Thoracic aorta (tissue), 2 donors: ENCODE measurements around the gene MFAP3L. TPM values are rescaled to one million over a fixed set of nuclear protein-coding genes. Genes with fewer than 3 reads are reported as not detected.
A peak's percentile ranks its signal among the peaks of the same experiment; 100 is the strongest.

ENCODE experiments used
- ATAC-seq: fragments of 150-250 bp; one replicate; pipeline ENCODE4 v1.8.0; 2017; ENCODE audit warnings: low read depth; ENCODE audit not compliant: insufficient number of reproducible peaks, low FRiP score
- DNase-seq: peaks from one replicate; pipeline ENCODE4 v3.0.0-alpha.2; 2020; ENCODE audit warnings: low spot score
- H3K27ac ChIP-seq, 2 donors: fragments of 200-600 bp; sonication (generic); 1 replicate in 1 of 2; 2 replicates in 1 of 2; pipeline ENCODE4 v1.5.1; 2016; ENCODE audit warnings: mild to moderate bottlenecking in 2 of 2, moderate library complexity in 2 of 2
- H3K27me3 ChIP-seq: fragments of 200-600 bp; sonication (generic); replicated peaks from 2 replicates; pipeline ENCODE4 v1.6.0; 2016; ENCODE audit warnings: mild to moderate bottlenecking; ENCODE audit not compliant: insufficient read depth
- H3K36me3 ChIP-seq: fragments of 200-600 bp; sonication (generic); one replicate; pipeline ENCODE4 v1.5.1; 2016
- H3K4me1 ChIP-seq, 2 donors: fragments of 200-600 bp; sonication (generic); 1 replicate in 1 of 2; 2 replicates in 1 of 2; pipeline versions ENCODE4 v1.5.1 to v1.6.0; 2016; ENCODE audit warnings: low read depth in 2 of 2, mild to moderate bottlenecking in 1 of 2; ENCODE audit not compliant: control insufficient read depth in 1 of 2
- H3K4me3 ChIP-seq: fragments of 200-600 bp; sonication (generic); 2 replicates; pipeline ENCODE4 v1.5.1; 2016; ENCODE audit warnings: mild to moderate bottlenecking
- H3K9me3 ChIP-seq: fragments of 200-600 bp; sonication (generic); 2 replicates; pipeline ENCODE4 v1.5.1; 2016
- total RNA-seq, 2 donors: library from RNA; depleted of rRNA; stranded (reverse); fragments of >200 nt; gene quantifications; one replicate each; pipeline versions ENCODE4 v1.1.0 to v1.2.3, GENCODE V29; 2016
- TF ChIP-seq, protein P1 (sequence below): fragments of 200-600 bp; sonication (generic); IDR thresholded peaks from one replicate; pipeline ENCODE4 v1.5.1; 2019; ENCODE audit warnings: antibody characterized with exemption

The MFAP3L gene
- total RNA-seq, 2 donors from 2014 or later: 11.4 to 15.2 TPM

DNA sequence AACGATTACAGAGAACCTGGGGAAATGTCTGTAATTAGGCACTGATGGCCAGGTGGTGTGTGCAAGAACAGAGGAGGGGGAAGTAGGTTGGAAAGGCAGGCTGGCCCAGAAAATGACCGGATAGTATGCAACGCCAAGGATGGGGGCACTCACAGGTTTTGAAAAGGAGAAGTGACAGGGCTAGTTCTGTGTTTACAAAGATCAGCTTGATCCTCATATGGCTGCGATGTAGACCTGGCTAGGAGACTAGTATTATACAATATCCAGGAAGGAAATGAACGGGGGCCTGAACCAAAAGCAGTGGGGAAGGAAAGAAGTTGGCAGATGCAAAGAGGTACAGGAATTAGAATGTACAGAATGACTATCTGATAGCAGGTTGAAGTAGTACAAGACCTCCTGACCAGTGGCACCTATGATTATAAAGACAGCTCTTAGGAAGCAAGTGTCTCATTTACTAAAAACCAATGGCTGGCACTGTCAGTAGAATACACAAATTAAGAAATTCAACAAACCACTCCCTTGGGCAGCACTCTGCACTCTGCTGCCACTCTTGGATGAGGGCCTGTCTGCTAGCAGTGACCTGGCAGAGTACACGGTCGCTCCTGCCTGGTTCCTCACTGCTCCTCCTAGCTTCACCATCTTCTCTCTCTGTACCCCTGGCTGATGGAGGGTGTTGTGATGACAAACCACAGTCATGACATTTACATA lies 14.1 kb downstream of the MFAP3L start:
- Histone ChIP-seq H3K4me3 (peak overlapping the region; percentile 14), H3K4me1 (peaks cover 28 to 76% of the 10 kb centered on the region in 2 donors), H3K36me3 (no peaks in the 10 kb centered on the region), H3K27ac (peak overlapping the region; percentile 82 to 83), H3K9me3 (no peaks in the 10 kb centered on the region), H3K27me3 (no peaks in the 10 kb centered on the region)
- DNase-seq: no peak
- no peak for ATAC-seq
- TF ChIP-seq, protein P1, sequence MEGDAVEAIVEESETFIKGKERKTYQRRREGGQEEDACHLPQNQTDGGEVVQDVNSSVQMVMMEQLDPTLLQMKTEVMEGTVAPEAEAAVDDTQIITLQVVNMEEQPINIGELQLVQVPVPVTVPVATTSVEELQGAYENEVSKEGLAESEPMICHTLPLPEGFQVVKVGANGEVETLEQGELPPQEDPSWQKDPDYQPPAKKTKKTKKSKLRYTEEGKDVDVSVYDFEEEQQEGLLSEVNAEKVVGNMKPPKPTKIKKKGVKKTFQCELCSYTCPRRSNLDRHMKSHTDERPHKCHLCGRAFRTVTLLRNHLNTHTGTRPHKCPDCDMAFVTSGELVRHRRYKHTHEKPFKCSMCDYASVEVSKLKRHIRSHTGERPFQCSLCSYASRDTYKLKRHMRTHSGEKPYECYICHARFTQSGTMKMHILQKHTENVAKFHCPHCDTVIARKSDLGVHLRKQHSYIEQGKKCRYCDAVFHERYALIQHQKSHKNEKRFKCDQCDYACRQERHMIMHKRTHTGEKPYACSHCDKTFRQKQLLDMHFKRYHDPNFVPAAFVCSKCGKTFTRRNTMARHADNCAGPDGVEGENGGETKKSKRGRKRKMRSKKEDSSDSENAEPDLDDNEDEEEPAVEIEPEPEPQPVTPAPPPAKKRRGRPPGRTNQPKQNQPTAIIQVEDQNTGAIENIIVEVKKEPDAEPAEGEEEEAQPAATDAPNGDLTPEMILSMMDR: no peak

DNA sequence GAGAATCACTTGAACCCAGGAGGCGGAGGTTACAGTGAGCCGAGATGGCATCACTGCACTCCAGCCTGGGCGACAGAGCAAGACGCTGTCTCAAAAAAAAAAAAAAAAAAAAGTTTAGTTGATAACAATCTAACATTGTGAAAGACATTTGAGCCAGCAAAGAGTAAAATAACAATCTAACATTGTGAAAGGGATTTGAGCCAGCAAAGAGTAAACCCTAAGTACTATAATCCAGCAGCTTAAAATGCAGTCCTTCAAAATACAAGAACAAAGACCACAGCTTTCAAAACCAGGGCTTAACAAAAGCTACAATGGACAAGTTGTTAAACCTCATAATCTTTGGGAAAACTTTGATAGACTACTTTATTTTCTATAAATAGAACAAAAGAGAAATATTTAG lies 16.9 kb downstream of the MFAP3L start:
- H3K36me3 ChIP-seq: no peaks in the 10 kb centered on the region
- ATAC-seq (no peak), DNase-seq (no peak)
- no peaks in the 10 kb centered on the region for H3K9me3 ChIP-seq
- H3K4me1 ChIP-seq: peaks cover 26 to 87% of the 10 kb centered on the region in 2 donors
- H3K27me3 ChIP-seq: no peaks in the 10 kb centered on the region
- TF ChIP-seq, protein P1: no peak
- H3K4me3 ChIP-seq: no peak overlapping the region
- peak overlapping the region in 1 of 2 donors; percentile 28 for H3K27ac ChIP-seq

DNA sequence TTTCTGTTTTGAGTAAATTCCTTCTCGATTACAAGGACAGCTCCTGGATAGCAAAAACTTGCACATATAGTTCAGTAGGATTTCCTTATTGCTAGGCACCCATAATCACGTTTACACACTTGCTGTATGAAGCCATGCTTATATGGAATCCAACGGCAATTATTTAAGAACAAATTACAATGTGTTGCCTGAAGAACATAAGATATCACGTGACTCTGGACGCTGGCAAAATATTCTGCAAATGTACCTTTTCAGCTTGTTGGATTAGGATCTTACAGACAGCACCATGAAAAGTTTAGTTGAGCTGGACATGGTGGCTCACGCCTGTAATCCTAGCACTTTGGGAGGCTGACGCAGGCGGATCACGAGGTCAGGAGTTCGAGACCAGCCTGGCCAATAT lies 17.4 kb downstream of the MFAP3L start:
- Histone ChIP-seq H3K9me3 (no peaks in the 10 kb centered on the region), H3K27me3 (no peaks in the 10 kb centered on the region), H3K4me3 (no peak overlapping the region), H3K4me1 (peaks cover 26 to 87% of the 10 kb centered on the region in 2 donors), H3K27ac (peak overlapping the region in 1 of 2 donors; percentile 28), H3K36me3 (no peaks in the 10 kb centered on the region)
- TF ChIP-seq, protein P1: no peak
- DNase-seq (no peak), ATAC-seq (no peak)

DNA sequence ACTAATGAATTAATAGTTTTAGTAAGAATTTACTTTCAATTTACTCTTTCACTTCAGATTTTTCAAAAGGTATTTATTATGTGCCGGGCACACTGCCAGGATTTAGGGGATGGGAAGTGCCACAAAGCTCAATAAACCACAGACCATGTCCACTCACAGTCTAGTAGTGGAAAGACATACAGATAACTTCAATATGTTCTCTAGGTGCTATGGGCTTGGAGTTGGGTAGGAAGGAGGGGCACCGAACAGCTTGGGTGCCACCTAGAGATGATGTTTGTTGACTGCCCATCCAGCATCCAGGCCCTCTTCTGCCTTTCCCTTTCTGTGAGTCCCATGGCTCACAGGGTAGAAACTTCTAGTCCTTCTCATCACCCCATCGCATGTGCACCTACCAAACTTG lies 17.8 kb downstream of the MFAP3L start:
- Histone ChIP-seq H3K4me3 (no peak overlapping the region), H3K27me3 (no peaks in the 10 kb centered on the region), H3K9me3 (no peaks in the 10 kb centered on the region), H3K27ac (no peak overlapping the region), H3K4me1 (peaks cover 28 to 87% of the 10 kb centered on the region in 2 donors), H3K36me3 (no peaks in the 10 kb centered on the region)
- DNase-seq: no peak
- ATAC-seq: no peak
- TF ChIP-seq, protein P1: no peak

DNA sequence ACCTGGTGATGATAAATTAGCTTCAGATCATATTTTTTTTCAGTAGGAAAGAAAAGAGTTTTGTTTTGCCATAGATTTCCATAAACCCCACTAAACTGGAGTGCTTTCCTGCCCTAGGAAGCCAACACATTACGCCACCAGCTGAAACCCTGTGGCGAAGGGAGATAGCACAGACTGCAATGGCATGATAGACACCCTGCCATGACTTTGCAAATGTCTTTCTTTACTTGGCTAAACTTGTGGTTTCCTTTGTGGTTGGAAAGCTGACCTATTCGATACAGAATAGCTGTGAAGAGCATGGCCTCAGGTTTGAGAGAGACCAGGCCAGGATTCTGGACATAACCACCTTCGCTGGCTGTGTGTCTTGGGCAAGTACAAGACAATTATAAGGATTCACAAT lies 19.1 kb downstream of the MFAP3L start:
- Histone ChIP-seq H3K4me3 (no peak overlapping the region), H3K27ac (peak overlapping the region; percentile 0 to 15), H3K4me1 (peaks cover 25 to 87% of the 10 kb centered on the region in 2 donors), H3K36me3 (no peaks in the 10 kb centered on the region), H3K9me3 (no peaks in the 10 kb centered on the region), H3K27me3 (no peaks in the 10 kb centered on the region)
- TF ChIP-seq, protein P1: no peak
- no peak for DNase-seq
- no peak for ATAC-seq
